HG03175 (cell line): ENCODE data around the gene XRCC4.

Source experiments
- ATAC-seq: cut with Tn5 transposase; IDR thresholded peaks from one replicate; pipeline ENCODE4 v1.9.1; 2021; ENCODE audit warnings: mild to moderate bottlenecking, moderate library complexity; ENCODE audit not compliant: unreplicated experiment

The XRCC4 gene

DNA sequence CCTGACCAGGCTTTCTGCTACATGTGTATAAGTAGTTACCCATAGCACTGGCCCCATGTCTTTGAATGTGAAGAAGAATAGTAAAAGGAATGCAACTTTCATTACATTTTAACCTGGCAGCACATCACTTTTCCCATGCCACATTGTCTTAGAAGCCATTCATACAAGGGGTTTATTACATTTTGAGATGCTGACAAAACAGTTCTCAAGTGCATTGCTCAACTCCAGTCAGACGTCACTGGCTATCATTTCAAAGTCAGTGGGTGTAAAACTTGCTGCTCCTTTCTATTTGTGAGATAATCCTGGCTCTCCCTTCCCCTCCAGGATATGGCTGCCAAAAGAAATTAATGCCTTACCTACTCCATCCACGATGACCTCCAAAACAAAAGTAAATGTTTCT, 297.2 kb downstream of the XRCC4 start:
- ATAC-seq: no peak

- ATAC-seq: no peak
Measured at GRCh38 chr5:83375049-83375745, 297.9 kb downstream of the XRCC4 start.

DNA sequence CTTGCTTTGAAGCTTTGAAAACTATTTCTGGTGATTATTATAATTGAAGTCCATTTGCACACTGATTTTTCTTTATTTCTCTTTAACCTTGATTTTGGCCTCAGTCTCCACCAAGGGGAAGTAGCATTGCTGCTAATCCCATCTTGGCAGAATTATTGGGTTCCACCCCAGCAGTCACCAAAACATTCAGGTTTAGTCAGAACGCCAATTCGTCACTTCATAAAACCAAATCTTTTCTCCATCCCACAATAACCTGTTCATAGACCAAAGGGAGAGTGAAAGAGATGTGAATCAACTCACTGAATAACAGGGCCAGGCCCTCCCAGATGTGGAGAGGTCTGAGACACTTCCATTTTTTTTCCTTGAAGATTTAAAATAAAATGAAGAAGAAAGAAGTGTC, 299.1 kb downstream of the XRCC4 start:
- no peak for ATAC-seq

- ATAC-seq: no peak
Measured at GRCh38 chr5:83377131-83377865, 300.0 kb downstream of the XRCC4 start.

DNA sequence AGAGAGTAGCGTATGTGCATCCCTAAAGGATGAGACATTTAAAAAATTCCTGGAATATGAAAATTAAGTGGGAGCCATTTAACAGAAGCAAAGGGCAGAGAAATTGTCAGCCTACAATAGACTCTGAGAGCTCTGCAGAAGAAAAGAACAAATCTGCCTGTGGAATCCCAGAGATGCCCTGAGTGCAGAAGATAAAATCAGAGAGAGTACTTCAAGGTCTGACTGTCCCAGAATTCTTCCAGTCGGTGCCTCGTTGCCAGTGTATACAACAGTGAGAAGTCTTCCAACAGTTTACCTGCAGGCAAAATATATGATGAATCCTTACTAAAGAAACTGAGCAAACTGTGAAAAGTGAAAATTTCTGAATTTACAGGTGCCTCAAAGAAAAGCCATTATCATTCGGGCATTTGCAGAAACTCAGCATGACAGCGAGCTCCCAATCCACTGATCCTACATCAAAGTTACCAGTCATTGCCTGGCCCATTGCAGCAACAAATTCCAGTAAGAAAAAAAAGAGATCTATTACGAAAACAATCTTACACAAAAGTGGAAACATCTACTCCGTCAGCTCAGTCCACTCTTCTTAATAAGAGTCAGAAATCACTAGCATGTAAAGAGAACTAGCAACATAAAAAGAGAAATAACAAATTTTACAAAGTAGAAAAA, 301.4 kb downstream of the XRCC4 start:
- no peak for ATAC-seq

GRCh38 chr5:83385812-83386211, 308.5 kb downstream of the XRCC4 start:
- no peak for ATAC-seq

DNA sequence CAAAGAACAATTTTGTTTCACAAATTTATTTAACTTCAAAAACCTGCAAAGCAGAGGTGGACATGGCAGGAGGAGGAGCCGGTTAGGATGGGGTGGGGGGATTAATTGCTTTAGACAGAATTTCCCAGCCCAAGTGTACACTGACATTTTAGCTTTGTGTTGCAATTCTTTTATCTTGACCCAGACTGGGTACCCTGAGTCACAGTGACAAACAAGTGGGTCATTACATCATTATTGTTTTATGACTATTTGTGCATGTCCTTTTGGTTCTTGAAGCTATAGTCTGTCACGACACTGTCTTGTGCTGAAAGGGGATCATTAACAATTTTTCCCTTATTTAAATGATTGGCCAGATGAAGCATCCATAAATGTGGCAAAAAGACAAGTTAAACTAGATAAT, 309.7 kb downstream of the XRCC4 start:
- no peak for ATAC-seq

GRCh38 chr5:83388608-83389007, 311.3 kb downstream of the XRCC4 start:
- no peak for ATAC-seq

DNA sequence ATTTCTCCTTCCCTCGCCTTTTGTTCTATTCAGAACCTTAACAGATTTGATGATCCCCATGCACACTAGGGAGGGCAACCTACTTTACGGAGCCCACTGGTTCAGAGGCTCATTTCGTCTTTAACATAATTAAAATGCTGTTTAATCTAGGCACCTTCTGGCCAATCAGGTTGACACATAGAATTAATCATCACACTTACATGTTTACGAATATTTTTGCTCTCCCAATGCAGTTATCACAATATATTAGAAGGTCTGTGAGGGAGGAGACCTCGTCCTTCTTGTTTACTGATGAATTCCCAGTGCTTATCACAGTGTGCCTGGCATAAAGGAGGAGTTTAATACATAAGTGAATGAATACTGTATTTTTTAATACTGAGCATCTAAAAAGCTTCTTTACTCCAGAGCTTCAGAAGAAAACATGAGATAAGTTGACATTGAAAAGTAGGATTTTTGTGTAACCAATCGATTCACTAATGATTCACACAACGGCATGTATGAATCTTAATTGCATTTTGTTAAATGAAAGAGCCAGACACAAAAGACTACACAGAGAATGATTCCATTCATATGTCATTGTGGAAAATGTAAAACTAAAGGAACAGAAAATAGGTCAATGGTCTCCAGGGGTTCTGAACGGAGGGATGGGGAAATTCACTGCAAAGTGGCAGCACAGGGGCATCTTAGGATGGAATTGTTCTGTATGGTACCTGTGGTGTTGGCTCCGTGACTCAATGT, 315.6 kb downstream of the XRCC4 start:
- no peak for ATAC-seq

DNA sequence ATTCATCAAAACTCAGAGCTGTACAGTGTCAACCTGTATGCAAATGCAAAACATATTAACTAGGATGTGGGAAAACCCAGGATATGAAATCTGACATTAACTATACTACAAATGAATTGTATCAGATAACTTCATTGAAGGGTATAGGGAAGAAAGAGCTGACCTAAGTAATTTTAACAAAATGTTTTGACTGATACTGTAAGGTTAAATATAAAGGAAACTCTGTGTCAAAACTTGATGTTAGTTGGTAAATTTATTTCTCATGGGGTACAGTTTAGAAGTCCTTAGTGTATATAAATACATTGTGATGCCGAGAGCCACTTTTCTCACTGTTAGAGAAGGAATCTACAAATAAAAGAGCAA, 316.1 kb downstream of the XRCC4 start:
- ATAC-seq: no peak

DNA sequence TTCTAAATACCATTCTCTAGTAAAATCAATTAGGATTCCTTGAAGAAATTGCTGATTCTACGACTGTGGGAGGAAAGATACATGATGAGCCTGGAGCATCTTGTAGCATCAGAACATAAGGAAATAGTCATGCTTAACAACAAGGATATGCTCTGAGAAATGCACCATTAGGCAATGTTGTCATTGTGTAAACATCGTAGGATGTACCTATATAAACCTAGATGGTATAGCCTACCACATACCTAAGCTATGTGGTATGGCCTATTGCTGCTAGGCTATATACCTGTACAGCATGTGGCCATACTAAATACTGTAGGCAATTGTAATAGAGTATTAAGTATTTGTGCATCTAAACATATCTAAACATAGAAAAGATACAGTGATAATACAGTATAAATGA, 316.8 kb downstream of the XRCC4 start:
- ATAC-seq: no peak

DNA sequence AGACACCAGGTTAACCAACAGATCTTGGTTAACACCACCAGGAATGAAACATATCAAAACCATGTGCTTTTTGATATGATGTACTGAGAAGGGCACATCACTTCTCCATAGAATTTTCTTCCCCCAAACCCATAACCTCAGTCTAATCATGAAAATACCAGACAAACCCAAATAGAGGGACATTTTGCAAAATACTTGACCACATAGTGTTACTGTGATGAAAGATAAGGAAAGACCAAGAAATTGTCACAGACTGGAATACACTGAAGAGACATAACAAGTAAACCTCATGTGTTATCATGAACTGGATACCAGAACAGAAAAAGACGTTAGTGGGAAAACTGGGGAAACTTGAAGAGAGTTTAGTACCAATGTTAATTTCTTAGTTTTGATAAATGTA, 319.3 kb downstream of the XRCC4 start:
- no peak for ATAC-seq

DNA sequence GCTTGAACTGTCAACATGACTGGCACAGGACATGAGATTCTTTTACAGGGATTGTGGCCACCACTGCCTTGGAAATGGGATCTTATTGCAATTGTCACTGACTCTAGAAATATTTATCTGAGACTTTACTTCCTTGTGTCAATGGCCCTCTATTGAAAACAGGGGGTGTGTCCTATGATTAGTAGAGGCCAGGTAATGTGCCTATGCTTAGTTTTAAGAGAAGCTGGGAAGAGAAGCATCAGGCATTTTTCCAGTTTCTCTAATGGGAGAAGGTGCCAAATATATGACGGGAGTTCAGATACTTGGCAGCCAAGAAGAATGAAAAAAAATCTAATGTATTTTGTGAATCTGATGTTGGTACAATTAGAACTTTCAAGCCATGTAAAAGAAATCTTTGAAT, 320.3 kb downstream of the XRCC4 start:
- no peak for ATAC-seq

DNA sequence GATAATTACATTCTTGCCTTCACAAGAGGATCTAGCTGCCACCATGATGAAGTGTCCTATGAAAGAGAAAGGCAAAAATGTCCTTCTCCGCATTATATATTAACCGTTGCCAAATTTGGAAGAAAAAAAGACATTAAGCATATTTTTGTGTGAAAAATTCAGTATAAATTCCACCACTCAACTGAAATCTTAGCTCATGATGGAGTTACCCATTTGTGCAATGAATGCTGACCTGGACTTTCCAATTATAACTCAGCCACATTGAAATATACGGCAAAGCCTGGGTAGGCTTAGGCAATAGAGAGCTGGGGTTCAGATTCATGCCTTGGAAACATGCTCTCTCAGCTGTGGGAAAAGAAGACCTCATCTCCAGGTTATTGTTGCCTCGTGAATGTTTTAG, 322.9 kb downstream of the XRCC4 start:
- ATAC-seq: no peak

GRCh38 chr5:83400701-83401100, 323.4 kb downstream of the XRCC4 start:
- no peak for ATAC-seq

DNA sequence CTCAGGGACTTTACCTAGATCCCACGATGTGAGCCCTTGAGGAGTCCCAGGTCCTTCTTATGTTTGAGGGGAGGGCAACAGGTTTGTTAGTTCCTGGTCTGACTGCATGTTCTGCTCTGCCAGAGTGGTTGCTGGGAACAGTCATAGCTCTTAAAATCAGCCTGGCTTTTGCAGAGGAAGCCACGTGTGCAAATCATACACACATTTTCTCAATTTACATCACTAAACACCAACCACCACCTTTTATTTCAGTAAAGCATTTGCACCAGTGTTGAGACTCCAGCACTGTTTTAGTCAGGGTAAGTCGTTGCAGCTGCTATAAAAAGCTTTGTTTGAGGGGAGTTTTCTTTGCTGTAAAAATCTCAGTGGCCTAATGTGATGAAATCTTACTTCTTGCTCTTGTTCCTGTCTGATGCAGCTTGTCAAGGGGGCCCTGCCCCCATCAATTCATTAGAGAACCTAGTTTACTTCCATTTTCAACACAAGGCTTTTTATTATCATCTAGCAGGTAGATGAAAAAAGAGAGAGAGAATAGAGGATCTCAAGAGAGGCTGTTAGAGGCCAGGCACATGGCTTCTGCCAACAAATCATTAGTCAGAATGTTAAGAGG, 323.9 kb downstream of the XRCC4 start:
- ATAC-seq: no peak

- no peak for ATAC-seq
Measured at GRCh38 chr5:83401775-83402174, 324.4 kb downstream of the XRCC4 start.
